Measurements from ENCODE around the gene MCTP1.

DNA sequence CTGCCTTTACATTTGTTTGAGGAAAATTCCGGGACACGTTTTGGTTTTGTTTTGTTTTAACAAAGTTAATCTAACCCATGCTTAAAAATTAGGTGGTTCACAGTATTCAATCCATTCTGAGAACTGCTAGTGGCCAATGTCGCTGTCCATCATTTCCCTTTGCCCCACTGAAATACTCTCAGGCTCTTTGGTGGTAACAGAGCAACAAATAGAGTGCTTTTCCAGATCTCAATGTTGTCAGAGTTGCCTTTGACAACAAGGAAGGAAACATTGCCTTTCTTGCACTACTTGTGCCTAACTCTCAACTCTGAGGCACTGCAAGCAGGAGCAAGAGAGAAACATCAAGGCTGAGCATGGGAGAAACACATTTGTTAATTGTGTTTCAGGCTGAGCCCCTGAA, 154.0 kb downstream of the MCTP1 start:
- no peak for TF ChIP-seq NFATC3 (IDR thresholded peaks at IDR 0.05)
- TF ChIP-seq BRCA1 (IDR thresholded peaks at IDR 0.05), result no peak
- TF ChIP-seq BRCA1 (CRISPR knock-in tag; IDR thresholded peaks at IDR 0.05), result no peak
- no peak for TF ChIP-seq CBX2 (IDR thresholded peaks at IDR 0.05; ENCODE audit: insufficient read depth, low read length, poor library complexity, severe bottlenecking)
